Measurements from ENCODE around the gene TBCCD1. TPM values are rescaled to one million over a fixed set of nuclear protein-coding genes. Genes with fewer than 3 reads are reported as not detected.

The TBCCD1 gene
- total RNA-seq, 1 experiment from 2014 or later = 7.4 TPM

GRCh38 chr3:186525369-186526255, 41.5 kb downstream of the TBCCD1 start:
- H3K4me1 Mint-ChIP-seq = peaks cover 3 to 11% of the 10 kb centered on the region in 2 experiments
- H3K4me3 Mint-ChIP-seq = no peak overlapping the region
- Histone ChIP-seq H2AFZ (ENCODE audit: low read length) (no peak overlapping the region), H3K27ac (ENCODE audit: insufficient read length, low read depth, low read length) (no peak overlapping the region), H2BK20ac (ENCODE audit: low read depth, low read length, poor library complexity, severe bottlenecking) (no peak overlapping the region), H3K23me2 (ENCODE audit: insufficient read length, low read depth, low read length, poor library complexity, severe bottlenecking) (no peaks in the 10 kb centered on the region), H3K79me1 (ENCODE audit: insufficient read depth, low read depth, low read length, poor library complexity, severe bottlenecking) (no peaks in the 10 kb centered on the region), H4K8ac (replicated peaks; ENCODE audit: insufficient read length, low read depth, low read length) (no peak overlapping the region), H2AK5ac (ENCODE audit: insufficient read length, low read length) (no peak overlapping the region), H3K4ac (ENCODE audit: low read depth, low read length) (no peak overlapping the region), H3K79me2 (ENCODE audit: insufficient read depth, low read length) (no peaks in the 10 kb centered on the region), H2BK120ac (ENCODE audit: low read depth, low read length, poor library complexity, severe bottlenecking) (no peak overlapping the region), H3K23ac (ENCODE audit: insufficient read length, low read depth, low read length) (no peak overlapping the region), H2BK12ac (ENCODE audit: insufficient read length, low read depth, low read length) (no peak overlapping the region), H4K91ac (ENCODE audit: insufficient read length, low read depth, low read length) (no peak overlapping the region), H3K27me3 (ENCODE audit: insufficient read depth, low read length) (no peaks in the 10 kb centered on the region), H3K14ac (ENCODE audit: insufficient read depth, low read length) (no peak overlapping the region), H3K4me1 (ENCODE audit: insufficient read depth, low read length) (peaks cover 2% of the 10 kb centered on the region; the same call in 1 of the 2 replicates), H3T11ph (ENCODE audit: low read length) (no peak overlapping the region), H3K9me3 (ENCODE audit: control insufficient read depth, low read depth, low read length) (no peaks in the 10 kb centered on the region), H3K4me2 (ENCODE audit: insufficient read depth, insufficient read length, low read length) (no peak overlapping the region), H3K56ac (ENCODE audit: insufficient read length, low read depth, low read length) (no peak overlapping the region), H2BK5ac (ENCODE audit: insufficient read length, low read length) (no peak overlapping the region), H3K18ac (ENCODE audit: insufficient read length, low read depth, low read length) (no peak overlapping the region), H4K20me1 (ENCODE audit: control insufficient read depth, insufficient read depth, insufficient read length) (no peaks in the 10 kb centered on the region), H4K5ac (ENCODE audit: insufficient read length, low read depth, low read length) (no peak overlapping the region), H3K9ac (ENCODE audit: extremely low read depth, insufficient read length, low read length) (no peak overlapping the region), H2BK15ac (ENCODE audit: low read depth, low read length) (no peak overlapping the region)
- DNase-seq = no peak
- TF ChIP-seq CTCF (conservative IDR thresholded peaks at IDR 0.05) = no peak
- peaks cover 13% of the 10 kb centered on the region for H3K27me3 Mint-ChIP-seq (ENCODE audit: low read depth)
- no peaks in the 10 kb centered on the region; a peak in 1 of 7 replicates for H3K36me3 Mint-ChIP-seq (ENCODE audit: insufficient read depth in 1 of 3, low read depth in 3 of 3)
- H3K27ac Mint-ChIP-seq = no peak overlapping the region
- no CpG with 5 or more reads among the region's 9 CpGs for WGBS (ENCODE audit: extremely low coverage, insufficient read length, low lambda C conversion rate)
- peaks cover 0 to 2% of the 10 kb centered on the region in 2 experiments; a peak in 3 of 5 replicates for H3K9me3 Mint-ChIP-seq

Measured in H9 (cell line).